GM18873 (cell line): ENCODE measurements around the gene PRDM16.

Source experiments
- ATAC-seq: cut with Tn5 transposase; IDR thresholded peaks from one replicate; pipeline ENCODE4 v1.9.1; 2021; ENCODE audit warnings: mild to moderate bottlenecking, moderate library complexity, moderate number of reproducible peaks; ENCODE audit not compliant: unreplicated experiment, low FRiP score

Gene PRDM16

GRCh38 chr1:3340548-3341235 is 271.7 kb downstream of the PRDM16 start:
- no peak for ATAC-seq

- ATAC-seq: no peak
Measured at GRCh38 chr1:3341236-3341994, 272.4 kb downstream of the PRDM16 start.

GRCh38 chr1:3342960-3343359 is 274.0 kb downstream of the PRDM16 start:
- ATAC-seq: no peak

- ATAC-seq: no peak
Measured at GRCh38 chr1:3344395-3344794, 275.4 kb downstream of the PRDM16 start.

GRCh38 chr1:3345792-3346191 is 276.8 kb downstream of the PRDM16 start:
- ATAC-seq: no peak

- no peak for ATAC-seq
Measured at GRCh38 chr1:3346478-3346877, 277.5 kb downstream of the PRDM16 start.

- ATAC-seq: no peak
Measured at GRCh38 chr1:3347257-3348020, 278.4 kb downstream of the PRDM16 start.

GRCh38 chr1:3348196-3348865 is 279.3 kb downstream of the PRDM16 start:
- no peak for ATAC-seq

GRCh38 chr1:3349161-3349967 is 280.4 kb downstream of the PRDM16 start:
- ATAC-seq: no peak

GRCh38 chr1:3349968-3350299 is 280.9 kb downstream of the PRDM16 start:
- ATAC-seq: no peak

GRCh38 chr1:3350506-3351261 is 281.7 kb downstream of the PRDM16 start:
- ATAC-seq: no peak

- ATAC-seq: no peak
Measured at GRCh38 chr1:3351449-3352298, 282.7 kb downstream of the PRDM16 start.

GRCh38 chr1:3352299-3352951 is 283.4 kb downstream of the PRDM16 start:
- no peak for ATAC-seq

GRCh38 chr1:3352952-3353331 is 283.9 kb downstream of the PRDM16 start:
- no peak for ATAC-seq

- no peak for ATAC-seq
Measured at GRCh38 chr1:3353876-3354275, 284.9 kb downstream of the PRDM16 start.

GRCh38 chr1:3355089-3355488 is 286.1 kb downstream of the PRDM16 start:
- ATAC-seq: no peak

GRCh38 chr1:3355894-3356826 is 287.2 kb downstream of the PRDM16 start:
- no peak for ATAC-seq
